Hepatocyte (in vitro differentiated cells): ENCODE data around the gene DYSF.

Experiments
- EZH2 ChIP-seq: fragments of 200-600 bp; sonication (generic); IDR thresholded peaks from 2 replicates; pipeline ENCODE4 v1.6.1; 2016; ENCODE audit warnings: antibody characterized with exemption, mild to moderate bottlenecking, borderline replicate concordance
- EZH2phosphoT487 ChIP-seq: fragments of 200-600 bp; sonication (generic); IDR thresholded peaks from one replicate; pipeline ENCODE4 v1.6.1; 2018; ENCODE audit warnings: antibody characterized with exemption, mild to moderate bottlenecking, low read depth, moderate library complexity; ENCODE audit not compliant: unreplicated experiment, severe bottlenecking
- TF ChIP-seq, protein P1 (sequence below): fragments of 200-600 bp; sonication (generic); IDR thresholded peaks from 2 replicates; pipeline ENCODE4 v1.5.1; 2016; ENCODE audit warnings: antibody characterized with exemption, mild to moderate bottlenecking; ENCODE audit not compliant: poor library complexity

DNA sequence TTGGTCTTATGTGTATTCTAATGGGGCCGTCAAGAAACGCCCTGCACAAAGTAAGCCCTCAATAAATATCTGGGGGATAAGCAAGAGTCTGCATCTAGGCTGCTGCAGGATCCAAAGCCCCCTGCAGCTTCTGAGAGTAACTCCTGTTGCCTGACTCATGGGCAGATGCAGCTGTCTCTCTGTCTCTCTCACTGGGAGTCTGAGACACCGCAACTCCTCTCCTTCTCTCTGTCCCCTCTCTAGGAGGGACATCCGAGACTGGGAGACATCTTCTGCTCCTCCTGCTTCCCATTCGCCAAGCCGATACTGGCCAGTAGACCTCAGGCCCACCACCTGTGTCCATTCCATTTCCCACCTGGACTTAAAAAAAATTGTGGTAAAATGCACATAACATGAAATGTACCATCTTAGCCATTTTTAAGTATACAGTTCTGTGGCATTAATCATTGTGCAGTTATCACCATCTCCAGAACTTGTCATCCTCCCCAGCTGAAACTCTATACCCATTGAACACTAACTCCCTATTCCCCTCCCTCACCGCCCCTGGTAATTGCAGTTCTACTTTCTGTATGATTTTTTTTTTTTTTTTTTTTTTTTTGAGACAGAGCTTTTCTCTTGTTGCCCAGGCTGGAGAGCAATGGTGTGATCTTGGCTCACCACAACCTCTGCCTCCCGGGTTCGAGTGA lies 20.1 kb downstream of the DYSF start:
- TF ChIP-seq, protein P1, sequence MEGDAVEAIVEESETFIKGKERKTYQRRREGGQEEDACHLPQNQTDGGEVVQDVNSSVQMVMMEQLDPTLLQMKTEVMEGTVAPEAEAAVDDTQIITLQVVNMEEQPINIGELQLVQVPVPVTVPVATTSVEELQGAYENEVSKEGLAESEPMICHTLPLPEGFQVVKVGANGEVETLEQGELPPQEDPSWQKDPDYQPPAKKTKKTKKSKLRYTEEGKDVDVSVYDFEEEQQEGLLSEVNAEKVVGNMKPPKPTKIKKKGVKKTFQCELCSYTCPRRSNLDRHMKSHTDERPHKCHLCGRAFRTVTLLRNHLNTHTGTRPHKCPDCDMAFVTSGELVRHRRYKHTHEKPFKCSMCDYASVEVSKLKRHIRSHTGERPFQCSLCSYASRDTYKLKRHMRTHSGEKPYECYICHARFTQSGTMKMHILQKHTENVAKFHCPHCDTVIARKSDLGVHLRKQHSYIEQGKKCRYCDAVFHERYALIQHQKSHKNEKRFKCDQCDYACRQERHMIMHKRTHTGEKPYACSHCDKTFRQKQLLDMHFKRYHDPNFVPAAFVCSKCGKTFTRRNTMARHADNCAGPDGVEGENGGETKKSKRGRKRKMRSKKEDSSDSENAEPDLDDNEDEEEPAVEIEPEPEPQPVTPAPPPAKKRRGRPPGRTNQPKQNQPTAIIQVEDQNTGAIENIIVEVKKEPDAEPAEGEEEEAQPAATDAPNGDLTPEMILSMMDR = no peak
- no peak for TF ChIP-seq EZH2
- no peak for TF ChIP-seq EZH2phosphoT487
